ENCODE results near the gene RRAGD. TPM values are rescaled to one million over a fixed set of nuclear protein-coding genes. Genes with fewer than 3 reads are reported as not detected.
A peak's percentile ranks its signal among the peaks of the same experiment; 100 is the strongest.

The RRAGD gene
- total RNA-seq, 1 experiment from 2014 or later, result 1.3 TPM

DNA sequence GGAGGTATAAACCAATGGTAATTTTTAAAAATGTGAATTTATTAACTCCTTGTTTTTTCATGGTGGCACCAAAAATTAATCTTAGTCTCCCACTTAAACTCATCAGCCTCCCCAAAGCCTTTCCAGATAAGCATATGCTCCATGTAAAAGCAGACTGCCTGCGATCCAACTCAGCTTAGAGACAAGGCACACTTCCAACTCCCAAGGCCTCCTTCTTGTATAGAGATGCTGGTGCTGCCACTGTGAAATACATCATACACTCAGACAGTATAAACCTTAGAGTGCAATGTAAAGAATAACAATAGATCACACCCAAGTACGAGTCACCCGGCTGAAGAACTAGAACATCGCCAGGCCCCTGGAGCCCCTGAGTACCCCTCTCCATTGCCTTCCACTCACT, 22.9 kb upstream of the RRAGD start:
- no peak overlapping the region for H3K27ac Mint-ChIP-seq (ENCODE audit: unreplicated experiment)
- no peaks in the 10 kb centered on the region for H3K9me3 Mint-ChIP-seq (ENCODE audit: low read depth, unreplicated experiment)
- intact Hi-C loops (cut with micrococcal nuclease; ENCODE audit: unreplicated experiment), result loop anchor here (5.0 kb wide), 1 partner anchor 162 kb away; no protein-coding TSS in a partner anchor
- H3K36me3 Mint-ChIP-seq (ENCODE audit: insufficient read depth, unreplicated experiment), result peaks cover 9% of the 10 kb centered on the region
- TF ChIP-seq, protein P1, sequence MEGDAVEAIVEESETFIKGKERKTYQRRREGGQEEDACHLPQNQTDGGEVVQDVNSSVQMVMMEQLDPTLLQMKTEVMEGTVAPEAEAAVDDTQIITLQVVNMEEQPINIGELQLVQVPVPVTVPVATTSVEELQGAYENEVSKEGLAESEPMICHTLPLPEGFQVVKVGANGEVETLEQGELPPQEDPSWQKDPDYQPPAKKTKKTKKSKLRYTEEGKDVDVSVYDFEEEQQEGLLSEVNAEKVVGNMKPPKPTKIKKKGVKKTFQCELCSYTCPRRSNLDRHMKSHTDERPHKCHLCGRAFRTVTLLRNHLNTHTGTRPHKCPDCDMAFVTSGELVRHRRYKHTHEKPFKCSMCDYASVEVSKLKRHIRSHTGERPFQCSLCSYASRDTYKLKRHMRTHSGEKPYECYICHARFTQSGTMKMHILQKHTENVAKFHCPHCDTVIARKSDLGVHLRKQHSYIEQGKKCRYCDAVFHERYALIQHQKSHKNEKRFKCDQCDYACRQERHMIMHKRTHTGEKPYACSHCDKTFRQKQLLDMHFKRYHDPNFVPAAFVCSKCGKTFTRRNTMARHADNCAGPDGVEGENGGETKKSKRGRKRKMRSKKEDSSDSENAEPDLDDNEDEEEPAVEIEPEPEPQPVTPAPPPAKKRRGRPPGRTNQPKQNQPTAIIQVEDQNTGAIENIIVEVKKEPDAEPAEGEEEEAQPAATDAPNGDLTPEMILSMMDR (IDR thresholded peaks at IDR 0.05; ENCODE audit: unreplicated experiment), result no peak
- DNase-seq, result no peak
- BruUV-seq (replicated peaks), result TSS peak; percentile 18
- CTCF ChIA-PET, result interaction anchor here (0.6 to 1.7 kb wide), 2 partner anchors 175 to 315 kb away, joined by 3 to 4 read pairs; no protein-coding TSS in a partner anchor
- no peak overlapping the region for H3K4me3 Mint-ChIP-seq (ENCODE audit: low read depth, unreplicated experiment)
- H3K27me3 Mint-ChIP-seq (ENCODE audit: unreplicated experiment), result no peaks in the 10 kb centered on the region
- H3K4me1 Mint-ChIP-seq (ENCODE audit: low read depth, unreplicated experiment), result peaks cover 17% of the 10 kb centered on the region

DNA sequence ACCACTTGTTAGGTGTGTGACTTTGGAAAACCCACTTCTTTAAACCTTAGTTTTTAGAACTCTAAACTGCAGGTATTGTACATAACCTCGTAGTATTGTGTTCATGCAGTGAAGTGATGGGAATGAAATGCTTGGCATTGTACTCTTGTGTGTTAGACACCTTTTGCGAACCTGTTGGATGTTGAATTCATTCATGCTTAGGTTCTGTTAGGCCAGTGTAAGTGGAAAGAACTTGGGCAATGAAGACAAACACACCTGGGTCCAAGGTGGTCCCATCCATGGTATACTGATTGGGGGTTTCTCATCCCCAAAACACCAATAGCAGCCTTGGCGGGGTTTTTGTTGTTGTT, 22.1 kb upstream of the RRAGD start:
- Mint-ChIP-seq H3K36me3 (ENCODE audit: insufficient read depth, unreplicated experiment) (peaks cover 9% of the 10 kb centered on the region), H3K4me3 (ENCODE audit: low read depth, unreplicated experiment) (peak overlapping the region; percentile 77), H3K9me3 (ENCODE audit: low read depth, unreplicated experiment) (no peaks in the 10 kb centered on the region), H3K27me3 (ENCODE audit: unreplicated experiment) (no peaks in the 10 kb centered on the region), H3K4me1 (ENCODE audit: low read depth, unreplicated experiment) (peaks cover 17% of the 10 kb centered on the region), H3K27ac (ENCODE audit: unreplicated experiment) (no peak overlapping the region)
- BruUV-seq (replicated peaks), result no TSS peak
- CTCF ChIA-PET, result interaction anchor here (0.6 to 1.0 kb wide), 3 partner anchors 10 to 314 kb away, joined by 3 to 5 read pairs (median 3); no protein-coding TSS in a partner anchor
- intact Hi-C loops (cut with micrococcal nuclease; ENCODE audit: unreplicated experiment), result loop anchor here (5.0 kb wide), 1 partner anchor 163 kb away; no protein-coding TSS in a partner anchor
- TF ChIP-seq, protein P1 (IDR thresholded peaks at IDR 0.05; ENCODE audit: unreplicated experiment), result no peak
- no peak for DNase-seq

DNA sequence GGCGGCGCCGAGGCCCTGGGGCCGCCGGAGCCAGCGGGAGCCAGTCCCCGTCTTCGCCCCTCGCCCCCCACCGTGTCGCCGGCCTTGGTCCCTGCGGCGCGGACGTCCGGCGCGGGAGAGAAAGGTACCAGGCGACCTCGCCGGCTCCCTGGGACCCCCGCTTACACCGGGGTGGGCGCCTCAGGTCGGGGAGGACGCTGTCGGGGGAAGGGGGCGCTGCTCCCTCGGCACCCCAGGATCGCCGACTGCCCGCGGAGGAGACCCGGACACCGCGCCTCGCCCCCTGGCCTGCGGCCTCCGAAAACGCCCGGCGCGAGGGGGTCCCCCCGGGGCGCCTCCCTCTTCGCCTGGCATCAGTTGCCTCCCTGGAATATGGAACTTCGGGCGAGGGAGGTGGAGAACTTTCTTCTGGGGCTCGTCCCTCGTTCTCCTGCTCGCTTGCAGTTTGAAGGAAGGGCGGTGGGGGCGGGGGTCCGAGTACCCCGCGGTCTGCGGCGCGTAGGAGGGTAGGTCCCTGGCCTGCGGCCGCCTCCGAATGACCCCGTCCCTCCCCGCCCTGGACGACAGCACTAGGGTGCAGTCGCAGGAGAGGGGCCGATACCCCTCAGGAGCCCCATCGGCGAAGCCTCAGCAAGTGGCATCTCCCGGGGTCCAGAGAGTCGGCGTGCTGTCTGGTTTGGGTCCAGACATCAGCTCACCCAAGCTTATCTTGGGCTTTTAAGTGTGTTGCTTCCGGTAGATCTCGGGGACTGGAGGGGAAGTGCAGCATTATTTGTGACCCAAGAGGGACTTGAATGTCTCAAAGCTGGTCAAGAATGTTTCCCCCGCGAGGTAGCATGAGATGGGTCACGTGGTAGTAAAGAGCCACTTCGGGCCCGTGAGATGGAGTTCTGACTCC, 21.4 kb upstream of the RRAGD start:
- DNase-seq, result peak; percentile 30
- Mint-ChIP-seq H3K9me3 (ENCODE audit: low read depth, unreplicated experiment) (no peaks in the 10 kb centered on the region), H3K27ac (ENCODE audit: unreplicated experiment) (no peak overlapping the region), H3K4me1 (ENCODE audit: low read depth, unreplicated experiment) (peaks cover 17% of the 10 kb centered on the region), H3K4me3 (ENCODE audit: low read depth, unreplicated experiment) (peak overlapping the region; percentile 77), H3K36me3 (ENCODE audit: insufficient read depth, unreplicated experiment) (peaks cover 9% of the 10 kb centered on the region), H3K27me3 (ENCODE audit: unreplicated experiment) (peaks cover 4% of the 10 kb centered on the region)
- intact Hi-C loops (cut with micrococcal nuclease; ENCODE audit: unreplicated experiment), result loop anchor here (5.0 kb wide), 1 partner anchor 164 kb away; no protein-coding TSS in a partner anchor
- CTCF ChIA-PET, result interaction anchor here (0.5 to 1.0 kb wide), 5 partner anchors 10 to 175 kb away, joined by 3 to 5 read pairs (median 3); no protein-coding TSS in a partner anchor
- TF ChIP-seq, protein P1 (IDR thresholded peaks at IDR 0.05; ENCODE audit: unreplicated experiment), result no peak
- no TSS peak for BruUV-seq (replicated peaks)

DNA sequence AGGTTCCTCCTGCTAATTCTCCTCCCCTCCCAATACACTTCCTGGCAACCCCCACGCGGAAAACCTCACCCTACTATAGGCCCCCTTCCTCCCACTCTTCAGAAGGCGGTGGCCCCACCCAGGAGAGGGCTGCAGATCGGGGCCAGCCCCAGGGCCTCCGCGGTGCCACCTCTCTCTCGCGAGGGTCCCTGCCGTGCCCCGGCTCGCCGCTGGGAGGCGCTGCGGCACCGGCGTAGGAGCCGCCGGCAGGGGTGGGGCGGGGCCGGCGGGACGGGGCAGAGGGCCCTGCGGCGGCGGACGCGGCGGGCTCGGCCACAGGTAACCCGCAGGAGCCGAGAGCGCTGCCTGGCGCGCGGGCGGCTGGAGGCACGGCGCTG, 20.8 kb upstream of the RRAGD start, which contains the start of gene ANKRD6:
ANKRD6 (plus strand) TSS at position 278 of the 377 bp plus-strand sequence. CDS start 133,825 bp downstream, outside the sequence.
- CTCF ChIA-PET, result interaction anchor here (0.8 to 1.0 kb wide), 3 partner anchors 165 to 177 kb away, joined by 3 to 7 read pairs (median 4); no protein-coding TSS in a partner anchor
- TF ChIP-seq, protein P1 (IDR thresholded peaks at IDR 0.05; ENCODE audit: unreplicated experiment), result peak; percentile 93
- H3K36me3 Mint-ChIP-seq (ENCODE audit: insufficient read depth, unreplicated experiment), result peaks cover 9% of the 10 kb centered on the region
- BruUV-seq (replicated peaks), result no TSS peak
- no peaks in the 10 kb centered on the region for H3K9me3 Mint-ChIP-seq (ENCODE audit: low read depth, unreplicated experiment)
- intact Hi-C loops (cut with micrococcal nuclease; ENCODE audit: unreplicated experiment), result loop anchor here (1.0 to 5.0 kb wide), 2 partner anchors 164 to 177 kb away; no protein-coding TSS in a partner anchor
- peak; percentile 93 for DNase-seq
- H3K4me3 Mint-ChIP-seq (ENCODE audit: low read depth, unreplicated experiment), result peak within 1 kb of the TSS; percentile 77
- peaks cover 10% of the 10 kb centered on the region for H3K27me3 Mint-ChIP-seq (ENCODE audit: unreplicated experiment)
- H3K27ac Mint-ChIP-seq (ENCODE audit: unreplicated experiment), result no peak within 1 kb of the TSS
- H3K4me1 Mint-ChIP-seq (ENCODE audit: low read depth, unreplicated experiment), result peaks cover 17% of the 10 kb centered on the region

Measured in Calu3 (cell line).